Esophagus squamous epithelium (tissue), 4 donors: Measurements from ENCODE around the gene KCNJ18.
"Not testable (repeated sequence)": the region's sequence is repeated elsewhere in the genome, so short reads cannot be mapped to it uniquely, and the experiment has no call there.

ENCODE experiments used
- CTCF ChIP-seq, 6 experiments: fragments of 450-650 bp in 4 of 6; fragments of 200-600 bp in 2 of 6; sonication (generic) in 2 of 6; IDR thresholded peaks; one replicate each; pipeline ENCODE4 v1.5.1; 2016 to 2019; ENCODE audit warnings: antibody characterized with exemption in 6 of 6, mild to moderate bottlenecking in 4 of 6, moderate library complexity in 4 of 6
- POLR2A ChIP-seq, 4 donors: fragments of 450-650 bp; IDR thresholded peaks; one replicate each; pipeline ENCODE4 v1.6.1; 2017; ENCODE audit warnings: antibody characterized with exemption in 4 of 4, mild to moderate bottlenecking in 4 of 4, moderate library complexity in 3 of 4

GRCh38 chr17:21691883-21692703 lies at the start of gene KCNJ18:
- TF ChIP-seq CTCF, POLR2A (IDR thresholded peaks at IDR 0.05): not testable (repeated sequence)
